ENCODE measurements around the gene HLCS. TPM values are rescaled to one million over a fixed set of nuclear protein-coding genes. Genes with fewer than 3 reads are reported as not detected.

HLCS gene
- total RNA-seq, 1 experiment from 2014 or later, result 20.9 TPM

DNA sequence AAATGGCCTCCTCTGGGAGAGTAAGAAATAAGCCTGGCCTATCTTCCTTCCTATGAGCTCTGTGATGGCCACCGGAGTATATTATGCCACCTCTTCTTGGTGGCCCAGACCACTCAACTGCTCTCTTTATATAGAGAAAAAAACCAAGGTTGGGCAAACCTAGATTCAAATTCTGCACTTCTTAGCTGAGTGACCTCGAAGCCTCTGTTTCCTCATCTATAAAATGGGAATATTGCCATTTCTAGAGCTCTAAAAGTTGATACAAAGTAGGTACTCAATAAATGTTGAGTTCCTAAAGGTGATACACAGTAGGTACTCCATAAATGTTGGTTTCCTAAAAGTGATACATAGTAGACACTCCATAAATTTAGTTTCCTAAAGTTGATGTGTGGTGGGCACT is 120.7 kb downstream of the HLCS start:
- Histone ChIP-seq H3K4me3 (no peak overlapping the region), H3K27me3 (replicated peaks) (no peaks in the 10 kb centered on the region), H3K36me3 (no peaks in the 10 kb centered on the region), H3K4me1 (replicated peaks) (peaks cover 45% of the 10 kb centered on the region), H3K27ac (peak overlapping the region; percentile 75; the same call in 1 of the 2 replicates), H3K9me3 (replicated peaks) (no peaks in the 10 kb centered on the region)
- no peak for DNase-seq (ENCODE audit: low read depth in 1 of 2, low spot score in 2 of 2)

DNA sequence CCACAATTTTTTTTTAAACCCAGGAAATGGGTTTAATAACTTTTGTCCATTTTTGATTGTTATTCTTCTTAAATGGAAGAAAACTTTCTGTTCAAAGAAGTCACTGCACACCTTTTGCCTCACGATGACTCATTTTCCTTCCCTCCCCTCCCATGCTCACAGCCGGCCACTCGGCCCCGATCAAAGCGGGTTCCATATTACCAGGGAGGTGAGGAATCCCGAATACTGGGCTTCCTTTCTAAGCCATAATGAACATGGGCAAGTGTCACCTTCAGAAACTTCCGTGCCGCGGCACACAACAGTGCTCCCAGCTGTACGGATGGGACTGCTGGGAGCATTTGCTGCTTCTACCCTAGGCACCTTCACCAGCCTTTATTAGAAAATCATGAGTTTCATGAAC is 121.4 kb downstream of the HLCS start:
- Histone ChIP-seq H3K9me3 (replicated peaks) (no peaks in the 10 kb centered on the region), H3K4me3 (no peak overlapping the region), H3K36me3 (no peaks in the 10 kb centered on the region), H3K4me1 (replicated peaks) (peaks cover 45% of the 10 kb centered on the region), H3K27ac (no peak overlapping the region), H3K27me3 (replicated peaks) (no peaks in the 10 kb centered on the region)
- no peak for DNase-seq (ENCODE audit: low read depth in 1 of 2, low spot score in 2 of 2)

GRCh38 chr21:36841866-36842265 is 124.6 kb downstream of the HLCS start:
- H3K4me3 ChIP-seq, result no peak overlapping the region
- H3K4me1 ChIP-seq (replicated peaks), result peaks cover 41% of the 10 kb centered on the region
- H3K27me3 ChIP-seq (replicated peaks), result no peaks in the 10 kb centered on the region
- H3K9me3 ChIP-seq (replicated peaks), result no peaks in the 10 kb centered on the region
- H3K36me3 ChIP-seq, result no peaks in the 10 kb centered on the region
- peak in 1 of 2 experiments; percentile 59 for DNase-seq (ENCODE audit: low read depth in 1 of 2, low spot score in 2 of 2)
- peak overlapping the region; percentile 24; the same call in 1 of the 2 replicates for H3K27ac ChIP-seq

DNA sequence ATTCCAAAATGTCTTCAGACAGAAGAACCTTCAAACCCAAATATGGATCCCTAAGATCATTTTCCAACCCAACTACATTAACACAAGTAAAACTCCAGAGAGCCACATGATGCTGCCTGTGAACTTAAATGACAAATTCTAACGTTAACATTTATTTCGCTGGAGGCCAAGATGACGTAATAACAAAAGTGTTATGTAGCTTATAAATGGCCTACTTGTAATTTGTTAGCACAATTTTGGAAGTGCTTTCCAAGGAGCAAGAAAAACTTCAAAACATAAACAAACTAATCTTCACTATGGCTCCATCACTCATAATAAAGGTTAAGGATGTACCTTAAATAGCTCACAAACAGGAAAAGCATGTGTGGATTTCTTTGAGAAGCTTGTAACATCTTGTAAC is 126.7 kb downstream of the HLCS start:
- Histone ChIP-seq H3K27me3 (replicated peaks) (no peaks in the 10 kb centered on the region), H3K36me3 (no peaks in the 10 kb centered on the region), H3K4me3 (no peak overlapping the region), H3K27ac (peak overlapping the region; percentile 4; the same call in 1 of the 2 replicates), H3K4me1 (replicated peaks) (peaks cover 34% of the 10 kb centered on the region), H3K9me3 (replicated peaks) (no peaks in the 10 kb centered on the region)
- no peak for DNase-seq (ENCODE audit: low read depth in 1 of 2, low spot score in 2 of 2)

- peak in 1 of 2 experiments; percentile 44 for DNase-seq (ENCODE audit: low read depth in 1 of 2, low spot score in 2 of 2)
- Histone ChIP-seq H3K27ac (peak overlapping the region; percentile 4; the same call in 1 of the 2 replicates), H3K27me3 (replicated peaks) (no peaks in the 10 kb centered on the region), H3K4me3 (no peak overlapping the region), H3K9me3 (replicated peaks) (no peaks in the 10 kb centered on the region), H3K4me1 (replicated peaks) (peaks cover 34% of the 10 kb centered on the region), H3K36me3 (no peaks in the 10 kb centered on the region)
Observed at GRCh38 chr21:36839123-36839522, 127.3 kb downstream of the HLCS start.

GRCh38 chr21:36835383-36835795 is 131.1 kb downstream of the HLCS start:
- no peak for DNase-seq (ENCODE audit: low read depth in 1 of 2, low spot score in 2 of 2)
- peaks cover 18% of the 10 kb centered on the region for H3K4me1 ChIP-seq (replicated peaks)
- H3K9me3 ChIP-seq (replicated peaks), result no peaks in the 10 kb centered on the region
- H3K4me3 ChIP-seq, result no peak overlapping the region
- no peak overlapping the region for H3K27ac ChIP-seq
- H3K27me3 ChIP-seq (replicated peaks), result no peaks in the 10 kb centered on the region
- H3K36me3 ChIP-seq, result no peaks in the 10 kb centered on the region

GRCh38 chr21:36834192-36834591 is 132.3 kb downstream of the HLCS start:
- DNase-seq (ENCODE audit: low read depth in 1 of 2, low spot score in 2 of 2), result no peak
- no peaks in the 10 kb centered on the region for H3K36me3 ChIP-seq
- H3K4me1 ChIP-seq (replicated peaks), result peaks cover 10% of the 10 kb centered on the region
- no peak overlapping the region for H3K4me3 ChIP-seq
- H3K27me3 ChIP-seq (replicated peaks), result no peaks in the 10 kb centered on the region
- H3K9me3 ChIP-seq (replicated peaks), result no peaks in the 10 kb centered on the region
- H3K27ac ChIP-seq, result no peak overlapping the region

- H3K9me3 ChIP-seq (replicated peaks), result no peaks in the 10 kb centered on the region
- H3K4me3 ChIP-seq, result no peak overlapping the region
- H3K36me3 ChIP-seq, result peaks cover 4% of the 10 kb centered on the region; the same call in 1 of the 2 replicates
- peaks cover 3% of the 10 kb centered on the region; the same call in 1 of the 2 replicates for H3K4me1 ChIP-seq (replicated peaks)
- DNase-seq (ENCODE audit: low read depth in 1 of 2, low spot score in 2 of 2), result no peak
- no peaks in the 10 kb centered on the region for H3K27me3 ChIP-seq (replicated peaks)
- no peak overlapping the region for H3K27ac ChIP-seq
Observed at GRCh38 chr21:36830100-36830499, 136.4 kb downstream of the HLCS start.

GRCh38 chr21:36828891-36829515 is 137.5 kb downstream of the HLCS start:
- peaks cover 4% of the 10 kb centered on the region; the same call in 1 of the 2 replicates for H3K36me3 ChIP-seq
- H3K27ac ChIP-seq, result no peak overlapping the region
- DNase-seq (ENCODE audit: low read depth in 1 of 2, low spot score in 2 of 2), result no peak
- H3K27me3 ChIP-seq (replicated peaks), result no peaks in the 10 kb centered on the region
- no peaks in the 10 kb centered on the region for H3K9me3 ChIP-seq (replicated peaks)
- peaks cover 3% of the 10 kb centered on the region; the same call in 1 of the 2 replicates for H3K4me1 ChIP-seq (replicated peaks)
- H3K4me3 ChIP-seq, result no peak overlapping the region

DNA sequence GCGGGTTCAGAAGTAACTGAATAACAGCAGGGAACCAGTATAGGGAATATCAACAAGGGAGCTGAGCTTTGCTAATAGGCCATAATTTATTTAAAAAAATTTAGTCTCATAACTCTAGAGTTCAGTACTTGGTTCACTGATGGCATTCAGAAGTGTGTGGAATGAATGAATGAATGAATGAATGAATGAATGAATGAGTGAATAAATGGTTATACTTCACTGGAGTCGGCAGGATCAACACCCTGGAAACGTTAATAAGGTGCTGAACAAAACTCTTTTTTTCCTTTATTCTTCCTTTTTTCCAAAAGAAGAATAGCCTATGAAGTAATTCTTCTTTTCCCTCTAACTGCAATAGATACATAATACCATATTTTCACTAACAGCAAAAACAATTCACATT is 138.3 kb downstream of the HLCS start:
- Histone ChIP-seq H3K27ac (no peak overlapping the region), H3K27me3 (replicated peaks) (no peaks in the 10 kb centered on the region), H3K4me1 (replicated peaks) (peaks cover 3% of the 10 kb centered on the region; the same call in 1 of the 2 replicates), H3K4me3 (no peak overlapping the region), H3K36me3 (peaks cover 4% of the 10 kb centered on the region; the same call in 1 of the 2 replicates), H3K9me3 (replicated peaks) (no peaks in the 10 kb centered on the region)
- DNase-seq (ENCODE audit: low read depth in 1 of 2, low spot score in 2 of 2), result no peak

DNA sequence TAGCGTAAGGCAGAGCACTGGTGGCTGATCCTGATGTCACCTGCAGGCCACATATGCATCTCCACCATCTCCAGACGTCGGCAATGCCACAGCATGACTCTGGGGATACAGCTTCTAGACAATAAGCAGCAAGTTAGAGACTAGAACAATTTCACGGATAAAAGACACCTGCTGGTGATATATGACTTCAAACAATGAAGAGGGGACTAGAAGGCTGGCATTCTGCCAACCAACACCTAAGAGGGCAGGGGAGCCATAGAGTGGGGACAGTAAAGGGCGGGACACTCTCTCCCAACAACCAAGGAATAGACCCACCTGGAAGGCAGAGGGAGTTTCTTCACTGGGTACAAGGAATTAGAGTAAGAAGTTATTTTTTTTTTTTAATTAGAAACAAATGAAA is 140.8 kb downstream of the HLCS start:
- peaks cover 14% of the 10 kb centered on the region for H3K4me1 ChIP-seq (replicated peaks)
- DNase-seq (ENCODE audit: low read depth in 1 of 2, low spot score in 2 of 2), result no peak
- no peak overlapping the region for H3K4me3 ChIP-seq
- no peaks in the 10 kb centered on the region for H3K27me3 ChIP-seq (replicated peaks)
- H3K27ac ChIP-seq, result no peak overlapping the region
- peaks cover 11% of the 10 kb centered on the region for H3K36me3 ChIP-seq
- H3K9me3 ChIP-seq (replicated peaks), result no peaks in the 10 kb centered on the region

DNA sequence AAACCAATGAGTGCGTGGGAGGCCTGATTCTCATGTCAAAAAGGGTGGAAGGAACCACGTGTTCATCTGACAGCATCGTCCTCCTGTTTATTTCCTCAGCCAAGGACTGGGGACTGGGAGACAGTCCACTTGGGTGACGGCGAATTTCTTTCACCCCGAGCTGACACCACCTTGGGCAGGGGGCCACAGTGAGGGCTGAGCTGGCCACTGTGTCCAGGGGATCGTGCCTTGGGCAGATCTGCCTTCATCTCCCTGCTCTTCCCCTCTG is 145.5 kb downstream of the HLCS start:
- Histone ChIP-seq H3K9me3 (replicated peaks) (no peaks in the 10 kb centered on the region), H3K27me3 (replicated peaks) (no peaks in the 10 kb centered on the region), H3K27ac (0 out of 2 replicates have a peak overlapping the region, but pooled peaks have one; percentile 10), H3K4me1 (replicated peaks) (peaks cover 16% of the 10 kb centered on the region), H3K4me3 (no peak overlapping the region), H3K36me3 (peaks cover 11% of the 10 kb centered on the region)
- DNase-seq (ENCODE audit: low read depth in 1 of 2, low spot score in 2 of 2), result no peak

DNA sequence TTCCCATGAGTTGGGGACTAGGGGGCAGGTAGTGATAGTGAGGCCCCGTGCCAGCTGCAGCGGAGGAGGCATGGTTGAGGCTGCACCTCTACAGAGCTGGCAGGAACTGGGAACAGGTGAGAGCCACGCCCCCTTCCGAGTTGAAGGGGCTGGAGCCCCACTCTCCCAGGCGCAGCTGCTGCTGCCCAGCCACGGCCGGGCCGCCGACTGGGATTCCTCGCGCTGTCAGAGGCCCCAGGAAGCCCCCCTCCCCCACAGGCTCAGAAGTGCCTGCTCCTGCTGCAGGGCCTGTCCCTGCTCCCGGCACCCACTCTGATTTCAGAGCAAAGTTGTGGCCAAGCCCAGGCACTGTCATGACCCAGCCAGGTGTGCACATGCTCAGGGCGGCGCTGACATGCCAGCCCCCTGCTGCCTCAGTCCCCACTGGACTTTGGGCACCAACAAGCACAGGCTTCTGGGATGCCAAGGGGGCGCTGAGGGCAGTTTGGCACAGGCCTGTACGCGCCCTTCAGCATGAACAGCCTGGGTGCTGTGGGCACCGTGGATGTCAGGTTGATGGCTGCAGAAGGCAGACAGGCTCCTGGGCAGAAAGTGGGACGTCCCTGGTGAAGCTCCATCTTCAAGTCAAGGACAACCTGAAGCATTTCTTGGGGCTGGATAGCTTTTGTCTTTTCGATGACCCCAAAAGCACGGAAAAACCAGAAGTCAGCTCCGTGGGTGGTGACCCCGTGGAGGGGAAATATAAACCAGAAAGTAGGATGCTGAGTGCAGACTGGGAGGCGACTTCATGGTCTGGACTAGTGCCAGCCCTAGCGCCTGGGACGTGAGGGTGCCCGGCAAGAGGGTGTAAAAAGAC is 146.1 kb downstream of the HLCS start:
- Histone ChIP-seq H3K27ac (no peak overlapping the region), H3K36me3 (peaks cover 10% of the 10 kb centered on the region), H3K4me1 (replicated peaks) (peaks cover 16% of the 10 kb centered on the region), H3K4me3 (no peak overlapping the region), H3K9me3 (replicated peaks) (no peaks in the 10 kb centered on the region), H3K27me3 (replicated peaks) (no peaks in the 10 kb centered on the region)
- DNase-seq (ENCODE audit: low read depth in 1 of 2, low spot score in 2 of 2), result peak; percentile 64 to 79

DNA sequence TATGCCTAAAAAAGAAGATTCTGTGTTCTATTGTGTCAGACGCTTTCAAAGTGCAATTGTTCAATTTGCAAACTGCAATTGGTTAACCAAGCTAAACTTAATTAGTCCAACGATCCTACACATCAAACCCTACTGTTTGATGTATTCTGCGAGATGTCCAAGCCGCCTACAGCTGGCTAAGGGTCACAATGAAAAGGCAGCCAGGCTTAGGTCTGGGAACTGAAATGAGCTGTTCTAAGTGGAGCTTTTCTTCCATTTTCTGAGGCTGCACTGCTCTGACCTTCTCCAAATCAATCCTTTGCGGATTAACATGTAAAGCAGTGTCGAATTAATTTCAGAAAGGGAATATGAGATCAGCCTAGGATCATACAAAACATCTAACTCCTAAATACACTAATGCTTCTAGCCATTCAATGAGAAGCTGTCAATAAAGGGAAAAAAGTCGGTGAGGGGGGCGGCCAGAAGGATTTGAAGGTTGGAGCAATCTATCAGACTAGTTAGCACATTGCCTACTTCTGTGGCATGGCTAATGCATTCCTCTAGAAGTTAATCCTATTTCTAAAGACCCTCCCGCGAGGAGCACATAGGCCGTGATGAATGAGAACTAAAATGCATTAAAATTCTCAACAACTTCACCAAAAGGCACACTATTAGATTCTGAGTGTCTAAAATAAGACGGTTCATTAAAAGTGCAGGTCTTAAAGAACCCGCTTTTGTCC is 148.6 kb downstream of the HLCS start:
- H3K9me3 ChIP-seq (replicated peaks), result no peaks in the 10 kb centered on the region
- no peak overlapping the region for H3K27ac ChIP-seq
- H3K36me3 ChIP-seq, result peaks cover 7% of the 10 kb centered on the region; the same call in 1 of the 2 replicates
- no peaks in the 10 kb centered on the region for H3K27me3 ChIP-seq (replicated peaks)
- H3K4me1 ChIP-seq (replicated peaks), result peaks cover 16% of the 10 kb centered on the region
- no peak for DNase-seq (ENCODE audit: low read depth in 1 of 2, low spot score in 2 of 2)
- H3K4me3 ChIP-seq, result no peak overlapping the region

Data from SJSA1 (cell line).